Activated CD4-positive, alpha-beta T cell treated with anti-CD3 and anti-CD28 coated beads, Interleukin-2, amount 50 U/mL, for 4 hours (primary cell): Measurements from ENCODE around the gene NOM1.
"Not testable (repeated sequence)": the region's sequence is repeated elsewhere in the genome, so short reads cannot be mapped to it uniquely, and the experiment has no call there.

Source experiments
- DNase-seq, 2 experiments: peaks; one replicate each; pipeline ENCODE4 v3.0.0-alpha.2; 2020

NOM1 gene

GRCh38 chr7:156949541-156950380, at the start of gene NOM1:
Gene NOM1 (plus strand): TSS chr7:156949712. CDS start chr7:156949738, 26 bp downstream.
- peak; percentile 87 to 88 for DNase-seq

DNA sequence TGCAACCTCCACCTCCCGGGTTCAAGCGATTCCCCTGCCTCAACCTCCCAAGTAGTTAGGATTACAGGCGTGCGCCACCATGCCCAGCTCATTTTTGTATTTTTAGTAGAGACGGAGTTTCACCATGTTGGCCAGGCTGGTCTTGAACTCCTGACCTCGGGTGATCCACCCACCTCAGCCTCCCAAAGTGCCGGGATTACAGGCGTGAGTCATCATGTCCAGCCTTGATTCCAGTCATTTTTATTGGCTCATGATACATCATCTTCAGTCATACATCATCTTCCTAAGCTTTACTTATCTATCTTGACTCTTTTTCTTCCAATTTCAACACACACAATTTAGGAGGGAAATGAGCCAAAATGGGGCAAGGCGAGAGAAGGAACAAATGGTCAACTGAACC, 49.4 kb upstream of the NOM1 start:
- not testable (repeated sequence) for DNase-seq

DNA sequence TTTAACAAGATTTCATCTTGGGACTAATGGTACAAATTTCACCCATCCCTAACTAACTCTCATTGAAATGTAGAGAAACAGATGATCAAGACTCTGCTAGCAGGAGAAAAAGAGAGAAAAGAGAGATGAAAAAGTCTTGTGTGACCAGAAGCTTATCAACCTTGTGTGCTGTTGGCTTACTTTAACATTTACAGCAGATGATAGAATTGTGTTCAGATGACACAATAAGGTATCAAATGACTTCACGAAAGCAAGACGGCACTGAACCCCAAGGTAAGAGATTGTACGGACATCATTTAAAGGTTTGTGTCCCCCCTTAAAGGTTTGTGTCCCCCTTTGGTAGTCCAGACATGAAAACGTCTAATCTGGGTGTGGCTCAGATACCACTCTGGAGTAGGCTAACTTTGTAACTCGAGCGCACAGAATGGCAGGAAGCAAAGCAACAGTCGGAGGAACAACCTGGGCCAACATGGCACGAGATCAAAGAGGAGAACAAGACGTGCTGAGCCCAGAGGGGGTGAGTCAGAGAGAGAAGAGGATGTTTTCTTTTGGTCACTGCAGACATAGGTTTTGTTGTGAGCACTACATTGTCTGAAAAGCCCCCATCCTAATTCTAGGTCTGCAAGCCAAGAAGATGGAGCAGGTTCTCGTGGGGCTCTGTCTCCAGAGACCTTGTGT, 46.1 kb upstream of the NOM1 start:
- peak in 1 of 2 experiments; percentile 8 for DNase-seq

DNA sequence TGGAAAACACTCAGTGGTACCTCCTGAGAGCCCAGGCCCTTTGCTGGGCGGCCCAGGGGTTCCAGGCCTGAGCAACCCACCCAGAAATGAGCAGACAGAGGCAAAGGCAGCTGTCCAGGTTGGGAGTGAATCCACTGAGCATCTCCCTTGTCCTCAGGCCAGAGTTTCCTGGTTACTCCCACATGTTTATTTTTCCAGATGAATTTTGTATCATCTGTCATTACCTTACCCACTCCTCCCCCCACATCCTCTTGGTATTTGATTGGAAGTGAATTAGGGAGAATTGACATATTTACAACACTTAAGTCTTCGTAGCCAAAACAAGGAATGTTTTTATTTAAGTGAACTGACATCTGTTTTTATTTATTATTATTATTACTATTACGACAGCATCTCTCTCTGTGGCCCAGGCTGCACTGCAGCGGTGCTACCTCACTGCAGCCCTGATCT, 43.3 kb upstream of the NOM1 start:
- DNase-seq: no peak

DNA sequence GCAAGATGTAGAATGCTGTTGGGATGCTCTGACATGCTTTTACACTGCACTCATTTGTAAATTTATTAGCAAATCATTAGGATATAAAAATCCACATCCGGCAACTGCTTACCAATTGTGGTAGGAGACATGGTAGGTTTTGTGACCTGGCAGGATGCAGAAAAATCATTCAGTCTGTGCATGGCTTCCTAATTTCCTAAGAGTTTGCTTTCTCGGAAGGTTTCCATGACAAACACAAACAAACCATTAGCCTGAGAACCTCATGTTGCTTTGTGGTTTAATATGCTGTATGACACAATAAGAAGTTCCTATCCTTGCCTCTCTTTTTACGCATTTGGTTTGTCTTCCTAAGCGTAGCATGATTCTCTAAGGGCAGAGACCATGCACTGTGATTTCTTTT, 41.9 kb upstream of the NOM1 start:
- no peak for DNase-seq

DNA sequence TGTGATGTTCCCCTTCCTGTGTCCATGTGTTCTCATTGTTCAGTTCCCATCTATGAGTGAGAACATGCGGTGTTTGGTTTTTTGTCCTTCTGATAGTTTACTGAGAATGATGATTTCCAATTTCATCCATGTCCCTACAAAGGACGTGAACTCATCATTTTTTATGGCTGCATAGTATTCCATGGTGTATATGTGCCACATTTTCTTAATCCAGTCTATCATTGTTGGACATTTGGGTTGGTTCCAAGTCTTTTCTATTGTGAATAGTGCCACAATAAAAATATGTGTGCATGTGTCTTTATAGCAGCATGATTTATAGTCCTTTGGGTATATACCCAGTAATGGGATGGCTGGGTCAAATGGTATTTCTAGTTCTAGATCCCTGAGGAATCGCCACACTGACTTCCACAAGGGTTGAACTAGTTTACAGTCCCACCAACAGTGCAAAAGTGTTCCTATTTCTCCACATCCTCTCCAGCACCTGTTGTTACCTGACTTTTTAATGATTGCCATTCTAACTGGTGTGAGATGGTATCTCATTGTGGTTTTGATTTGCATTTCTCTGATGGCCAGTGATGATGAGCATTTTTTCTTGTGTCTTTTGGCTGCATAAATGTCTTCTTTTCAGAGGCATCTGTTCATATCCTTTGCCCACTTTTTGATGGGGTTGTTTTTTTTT, 39.8 kb upstream of the NOM1 start:
- DNase-seq: not testable (repeated sequence)

DNA sequence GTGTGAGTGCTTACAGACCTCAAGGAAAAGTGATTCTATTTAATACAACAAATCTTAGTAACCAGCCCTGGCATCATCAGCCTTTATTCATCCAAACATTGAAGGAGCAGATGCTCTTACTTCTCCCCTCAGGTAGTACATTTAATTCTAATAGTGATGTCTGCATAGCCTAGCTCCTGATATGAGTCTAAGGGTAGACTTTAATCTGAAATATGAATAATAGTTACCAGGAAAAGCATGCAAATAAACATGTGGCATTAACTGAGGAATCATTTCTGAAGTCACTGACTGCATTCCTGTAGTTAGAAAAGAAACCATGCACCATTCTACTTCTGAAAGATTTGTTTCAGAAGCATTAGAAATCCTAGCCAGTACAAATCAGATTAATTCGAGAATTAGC, 30.9 kb upstream of the NOM1 start:
- no peak for DNase-seq

GRCh38 chr7:156919132-156919713, 30.3 kb upstream of the NOM1 start:
- no peak for DNase-seq

DNA sequence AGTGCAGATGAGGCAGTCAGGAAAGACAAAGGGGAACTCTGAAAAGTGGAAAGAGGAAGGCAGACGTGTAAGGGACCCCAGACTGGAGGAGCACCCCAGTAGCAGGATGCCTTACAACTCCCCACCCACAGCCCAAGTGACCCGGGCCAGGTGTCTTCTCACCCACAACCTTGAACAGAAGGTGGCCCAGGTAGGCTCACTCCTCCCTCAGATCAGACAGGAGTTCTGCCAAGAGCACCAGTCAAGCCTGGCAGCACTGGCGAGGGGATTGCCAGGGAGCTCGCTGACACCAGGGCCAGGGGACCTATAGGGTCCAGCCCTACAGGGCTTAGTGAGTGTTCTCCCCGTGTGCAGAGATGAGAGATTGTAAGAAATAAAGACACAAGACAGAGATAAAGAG, 29.4 kb upstream of the NOM1 start:
- no peak for DNase-seq

GRCh38 chr7:156920487-156921373, 28.8 kb upstream of the NOM1 start:
- not testable (repeated sequence) for DNase-seq

DNA sequence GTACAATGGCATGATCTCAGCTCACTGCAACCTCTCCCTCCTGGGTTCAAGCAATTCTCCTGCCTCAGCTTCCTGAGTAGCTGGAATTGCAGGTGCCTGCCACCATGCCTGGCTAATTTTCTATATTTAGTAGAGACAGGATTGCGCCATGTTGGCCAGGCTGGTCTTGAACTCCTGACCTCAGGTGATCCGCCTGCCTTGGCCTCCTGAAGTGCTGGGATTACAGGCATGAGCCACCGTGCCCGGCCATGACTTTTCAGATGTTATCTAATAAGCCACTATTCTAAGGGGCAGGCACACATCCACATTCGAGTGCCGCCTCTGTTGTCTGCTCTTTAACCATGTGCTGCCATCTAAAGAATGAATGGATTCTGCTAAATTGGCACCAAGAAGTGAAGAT, 27.2 kb upstream of the NOM1 start:
- not testable (repeated sequence) for DNase-seq

- not testable (repeated sequence) for DNase-seq
These were observed 23.7 kb upstream of the NOM1 start for GRCh38 chr7:156925821-156926220.

GRCh38 chr7:156927571-156928405, 21.7 kb upstream of the NOM1 start:
- DNase-seq: no peak

DNA sequence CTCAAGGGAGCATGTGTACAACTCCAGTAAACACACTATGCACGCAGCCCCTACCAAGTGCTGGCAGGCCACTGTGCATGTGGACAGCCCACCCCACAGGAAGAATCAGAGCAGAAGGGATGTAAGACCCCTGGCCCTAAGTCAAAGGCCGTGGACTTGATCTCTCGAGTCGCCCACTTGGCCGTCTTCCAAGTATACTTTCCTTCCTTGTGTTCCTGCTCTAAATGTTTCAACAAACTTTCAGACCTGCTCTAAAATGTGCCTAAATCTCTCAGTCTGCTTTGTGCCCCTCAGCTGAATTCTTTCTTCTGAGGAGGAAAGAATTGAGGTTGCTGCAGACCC, 21.1 kb upstream of the NOM1 start:
- DNase-seq: no peak

DNA sequence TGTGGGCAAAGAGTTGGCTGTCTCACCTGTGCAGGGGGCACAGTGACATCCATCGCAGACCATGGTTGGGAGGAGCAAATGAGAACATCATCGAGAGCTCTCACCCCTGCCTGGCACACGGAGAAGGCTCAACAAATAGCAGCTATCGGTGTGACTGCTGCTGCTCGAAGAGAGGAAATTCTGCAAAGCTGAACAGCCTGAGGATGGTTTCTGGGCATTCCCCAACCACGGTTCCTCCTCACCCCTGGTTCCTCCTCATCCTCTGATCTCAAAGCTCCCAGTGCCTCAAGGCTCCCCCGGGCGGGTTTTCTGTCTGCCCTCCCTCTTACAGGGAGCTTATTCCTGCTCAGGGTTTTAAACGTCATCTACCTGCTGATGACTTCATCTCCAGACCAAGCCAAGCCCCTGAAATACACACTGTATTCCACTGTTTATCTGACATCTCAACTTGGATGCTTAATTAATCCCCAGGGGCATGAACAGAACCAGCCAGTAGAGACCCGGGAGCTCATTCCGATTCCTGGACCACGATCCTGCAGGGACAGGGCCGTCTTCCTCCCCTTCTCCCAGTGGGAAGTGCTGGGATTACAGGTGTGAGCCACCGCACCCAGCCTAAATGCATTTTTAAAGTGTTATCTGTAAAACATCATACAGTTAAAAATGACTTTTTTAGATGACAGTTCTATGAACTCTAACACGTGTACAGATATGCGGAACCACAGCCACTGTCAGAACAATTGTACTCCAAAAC, 19.5 kb upstream of the NOM1 start:
- DNase-seq: peak; percentile 21 to 28

- DNase-seq: no peak
These were observed 17.5 kb upstream of the NOM1 start for GRCh38 chr7:156932006-156932405.

DNA sequence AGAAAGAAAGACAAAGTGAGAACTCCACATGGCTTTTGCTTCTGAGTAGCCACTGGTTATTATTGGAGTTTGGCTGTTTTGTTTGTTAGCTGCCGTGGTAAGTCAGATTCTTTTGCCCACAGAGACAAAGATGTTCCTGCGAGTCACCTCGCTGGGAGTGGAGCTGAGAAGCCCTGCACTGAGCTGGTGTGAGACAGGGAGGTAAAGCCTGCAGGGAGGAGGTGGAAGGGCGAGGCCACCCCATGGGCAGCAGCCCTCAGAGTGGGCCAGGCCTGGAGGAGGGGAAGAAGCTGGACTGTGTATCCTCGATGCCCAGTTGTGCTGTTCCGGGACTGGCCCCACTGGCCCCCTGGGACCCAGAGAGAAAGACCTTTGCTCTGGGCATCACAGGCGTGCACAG, 14.3 kb upstream of the NOM1 start:
- no peak for DNase-seq

DNA sequence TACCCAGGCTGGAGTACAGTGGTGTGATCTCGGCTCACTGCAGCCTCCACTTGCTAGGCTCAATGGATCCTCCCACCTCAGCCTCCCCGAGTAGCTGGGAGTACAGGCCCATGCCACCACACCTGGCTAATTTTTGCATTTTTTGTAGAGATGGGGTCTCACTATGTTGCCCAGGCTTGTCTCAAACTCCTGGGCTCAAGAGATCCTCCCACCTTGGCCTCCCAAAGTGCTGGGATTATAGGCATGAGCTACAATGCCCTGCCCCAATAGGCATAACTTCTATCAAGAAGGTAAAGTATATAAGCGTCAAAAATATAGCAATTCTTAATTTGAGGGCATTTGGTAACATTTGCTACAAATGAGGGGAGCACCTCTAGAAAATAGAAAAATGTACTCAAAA, 12.7 kb upstream of the NOM1 start:
- DNase-seq: not testable (repeated sequence)

- DNase-seq: no peak
These were observed 8.9 kb upstream of the NOM1 start for GRCh38 chr7:156940421-156941122.
